GM19099 (cell line): Measurements from ENCODE around the gene TMTC2.

Experiments
- POLR2A ChIP-seq: IDR thresholded peaks from 3 replicates; pipeline ENCODE4 v1.6.1; 2011; ENCODE audit warnings: low read depth; ENCODE audit not compliant: insufficient read length; ENCODE audit errors: extremely low read depth

Gene TMTC2

DNA sequence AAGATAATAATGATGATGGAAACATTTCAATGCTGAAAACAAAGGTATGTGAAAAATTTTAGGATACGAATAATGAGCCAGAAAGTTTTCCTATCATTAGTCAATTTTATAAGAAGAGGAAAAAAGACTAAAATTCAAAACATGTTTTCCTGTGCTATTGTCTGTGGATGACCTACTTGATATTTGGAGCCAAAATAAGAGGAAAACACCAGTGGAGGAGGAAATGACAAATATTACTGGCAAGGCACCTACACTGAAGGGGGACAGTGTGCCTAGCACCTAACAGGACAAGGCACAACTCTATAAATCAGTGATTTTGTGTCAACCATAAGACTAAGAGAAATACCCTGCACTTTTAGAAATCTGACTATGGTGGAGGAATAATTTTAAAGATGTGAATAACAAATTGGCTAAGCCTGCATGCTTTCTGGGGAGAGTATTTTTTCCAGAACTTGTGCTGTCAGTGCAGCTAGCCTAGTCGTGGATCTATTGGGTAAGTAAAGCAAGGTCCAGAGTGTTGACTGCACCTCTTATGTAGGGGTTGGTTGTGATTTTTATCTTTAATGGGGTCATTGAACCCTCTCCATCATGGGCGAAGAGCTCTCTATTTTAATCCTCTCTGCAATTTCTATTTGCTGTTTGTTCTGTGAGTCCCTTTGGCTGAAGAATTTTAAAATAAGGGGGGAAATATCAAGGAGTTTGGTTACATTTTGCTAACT lies 398.0 kb downstream of the TMTC2 start:
- TF ChIP-seq POLR2A: no peak

DNA sequence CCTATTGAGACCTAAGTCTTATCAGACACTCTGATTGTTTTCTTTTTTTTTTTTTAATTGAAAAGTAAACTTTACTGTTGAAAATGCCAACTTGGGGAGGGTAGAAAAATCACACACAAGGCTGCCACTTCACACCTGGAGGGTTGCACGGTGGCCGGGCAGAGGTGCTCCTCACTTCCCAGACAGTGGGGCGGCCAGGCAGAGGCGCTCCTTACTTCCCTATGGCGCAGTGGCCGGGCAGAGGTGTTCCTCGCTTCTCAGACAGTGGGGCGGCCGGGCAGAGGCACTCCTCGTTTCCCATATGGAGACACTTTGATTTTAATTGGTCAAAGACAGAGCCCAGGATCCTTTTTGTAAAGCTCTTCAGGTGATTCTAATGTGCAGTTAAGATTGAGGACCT lies 399.3 kb downstream of the TMTC2 start:
- no peak for TF ChIP-seq POLR2A

DNA sequence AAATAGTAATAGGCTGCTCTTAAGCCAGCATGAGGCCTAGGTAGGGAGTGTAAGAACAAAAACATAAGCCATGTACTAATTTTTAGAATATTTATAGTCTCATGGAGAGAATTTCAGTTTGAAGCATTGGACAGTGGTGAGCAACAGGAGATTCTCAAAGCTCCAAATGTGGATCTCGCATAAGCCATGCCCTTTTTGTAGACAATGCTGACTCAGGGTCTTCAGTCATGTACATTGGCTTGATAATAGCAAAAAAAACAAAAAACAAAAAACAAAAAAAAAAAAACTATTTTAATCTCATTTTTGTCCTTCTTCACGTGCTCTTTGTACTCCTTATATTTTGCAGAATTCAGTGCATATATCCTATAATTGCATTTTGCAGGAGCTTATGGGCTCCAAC lies 402.9 kb downstream of the TMTC2 start:
- TF ChIP-seq POLR2A: no peak

DNA sequence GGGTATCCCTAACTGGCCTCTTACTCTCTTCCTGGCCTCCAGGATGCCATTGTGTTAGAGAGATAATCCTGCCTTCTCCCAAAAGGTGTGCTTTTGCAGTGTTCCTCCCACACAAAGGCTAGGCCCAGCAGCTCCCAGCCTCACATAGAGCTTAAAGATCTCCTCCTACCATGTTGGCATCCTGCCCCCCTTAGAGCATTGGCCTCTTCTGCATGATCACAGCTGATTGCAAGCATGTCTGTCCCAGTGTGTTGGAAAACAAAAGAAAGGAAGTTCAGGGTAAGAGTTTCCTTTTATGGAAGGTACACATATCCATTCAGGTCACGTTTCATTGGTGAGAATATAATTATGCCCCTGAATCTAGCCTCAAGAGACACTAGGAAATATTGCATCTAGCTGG lies 405.4 kb downstream of the TMTC2 start:
- TF ChIP-seq POLR2A: no peak

- TF ChIP-seq POLR2A: no peak
Measured at GRCh38 chr12:83092606-83093005, 405.9 kb downstream of the TMTC2 start.

- no peak for TF ChIP-seq POLR2A
Measured at GRCh38 chr12:83093426-83093825, 406.7 kb downstream of the TMTC2 start.

DNA sequence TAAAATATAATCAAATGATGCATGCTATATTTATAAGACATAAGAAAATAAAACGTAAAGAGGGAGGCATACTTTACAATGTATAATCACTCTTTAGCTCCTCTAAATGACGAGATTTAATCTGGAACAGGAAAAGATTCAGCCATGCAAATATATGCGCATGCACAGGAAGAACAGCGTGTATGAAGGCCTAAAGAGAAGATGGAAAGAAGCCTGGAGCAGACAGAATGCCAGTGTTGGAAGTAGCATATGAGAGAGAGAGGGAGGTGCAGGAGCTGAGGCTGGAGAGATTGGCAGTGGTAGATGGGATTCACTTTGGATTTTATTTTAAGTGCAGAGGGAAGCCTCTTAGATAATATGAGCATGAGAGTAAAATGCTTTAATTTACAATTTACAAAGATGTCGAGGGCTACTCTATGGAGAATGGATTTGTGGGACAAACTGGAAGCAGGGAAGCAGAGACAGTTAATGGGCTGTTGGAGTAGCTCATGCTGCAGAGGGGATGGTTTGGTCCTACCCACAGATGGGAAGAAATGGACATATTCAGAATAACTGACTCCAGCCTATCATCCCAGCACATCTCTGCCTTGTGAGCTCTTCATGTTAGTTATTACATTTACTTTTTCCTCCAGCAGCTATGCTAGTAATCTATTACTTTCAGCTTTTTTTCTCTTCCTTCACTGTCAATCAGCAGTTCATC lies 411.1 kb downstream of the TMTC2 start:
- no peak for TF ChIP-seq POLR2A

GRCh38 chr12:83099436-83099835 lies 412.7 kb downstream of the TMTC2 start:
- TF ChIP-seq POLR2A: no peak

- TF ChIP-seq POLR2A: no peak
Measured at GRCh38 chr12:83102499-83102898, 415.8 kb downstream of the TMTC2 start.

GRCh38 chr12:83106873-83107272 lies 420.2 kb downstream of the TMTC2 start:
- no peak for TF ChIP-seq POLR2A

DNA sequence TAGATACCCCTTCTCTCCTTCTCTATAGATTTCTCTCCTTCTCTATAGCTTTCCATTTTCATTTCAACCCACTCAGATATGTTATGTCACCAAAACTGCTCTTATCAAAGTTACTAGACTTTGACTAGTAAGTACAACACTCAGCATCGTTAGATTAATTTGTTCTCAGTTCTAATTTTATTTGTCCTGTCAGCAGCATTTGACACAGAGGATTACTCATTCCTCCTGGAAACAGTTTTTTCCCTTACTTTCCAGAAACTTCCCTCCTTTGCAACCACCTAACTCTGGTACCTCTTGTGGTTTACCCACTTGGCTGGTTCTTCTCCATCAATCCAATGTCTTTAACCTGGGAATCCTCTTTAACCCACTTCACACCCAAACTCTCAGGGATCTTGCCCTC lies 423.7 kb downstream of the TMTC2 start:
- no peak for TF ChIP-seq POLR2A

GRCh38 chr12:83113945-83114344 lies 427.2 kb downstream of the TMTC2 start:
- TF ChIP-seq POLR2A: no peak

GRCh38 chr12:83114966-83115365 lies 428.3 kb downstream of the TMTC2 start:
- no peak for TF ChIP-seq POLR2A

DNA sequence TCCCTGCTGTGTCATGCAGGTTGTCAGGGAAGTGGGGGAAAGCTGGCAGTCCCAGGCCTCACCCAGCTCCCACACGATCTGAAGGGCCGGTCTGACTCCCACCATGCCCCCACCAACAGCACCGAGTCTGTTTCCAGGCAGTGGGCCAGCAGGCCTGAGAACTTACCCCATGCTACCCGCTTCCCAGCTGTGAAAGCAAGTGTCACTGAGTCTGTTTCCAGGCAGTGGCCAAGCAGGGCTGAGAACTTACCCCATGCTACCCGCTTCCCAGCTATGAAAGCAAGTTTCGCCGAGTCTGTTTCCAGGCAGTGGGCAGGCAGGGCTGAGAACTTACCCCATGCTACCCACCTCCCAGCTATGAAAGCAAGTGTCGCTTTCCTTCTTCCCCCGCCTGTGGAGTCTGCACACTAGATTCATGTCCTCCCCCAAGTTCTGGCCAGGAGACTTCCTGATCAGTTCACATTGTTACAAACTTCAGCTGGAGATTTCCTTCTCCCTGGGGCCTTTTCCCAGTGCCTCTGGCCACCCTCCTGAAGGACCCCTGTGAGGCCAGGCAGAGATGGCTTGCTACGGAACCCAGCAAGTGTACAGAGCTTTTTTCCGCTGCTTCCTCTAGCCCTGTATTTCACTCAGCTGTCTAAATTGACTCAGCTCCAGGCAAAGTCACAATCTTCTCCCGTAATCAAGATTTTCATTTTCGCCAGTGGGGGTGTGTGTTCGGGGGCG lies 435.4 kb downstream of the TMTC2 start:
- TF ChIP-seq POLR2A: no peak

- TF ChIP-seq POLR2A: no peak
Measured at GRCh38 chr12:83122623-83122934, 435.9 kb downstream of the TMTC2 start.

DNA sequence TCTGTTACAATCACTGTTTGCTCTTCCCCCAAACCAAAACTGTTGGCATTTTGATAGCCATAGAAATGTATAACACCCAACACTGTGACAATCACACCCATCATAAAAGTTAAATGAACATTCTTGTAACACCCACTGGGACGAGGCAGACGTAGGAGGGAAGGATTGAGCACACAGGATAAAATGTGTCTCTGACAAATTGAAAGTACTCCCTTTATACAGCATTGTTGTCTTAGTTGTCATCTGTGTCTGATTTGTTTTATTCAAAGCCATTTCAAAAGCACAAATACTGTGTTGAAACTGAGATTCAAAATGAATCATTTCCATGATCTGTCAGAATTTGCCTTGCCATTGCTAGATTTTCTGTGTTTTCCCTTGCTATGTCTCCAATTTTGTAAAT lies 436.3 kb downstream of the TMTC2 start:
- TF ChIP-seq POLR2A: no peak
